Measurements from ENCODE around the gene GABRR3.

GABRR3 gene

DNA sequence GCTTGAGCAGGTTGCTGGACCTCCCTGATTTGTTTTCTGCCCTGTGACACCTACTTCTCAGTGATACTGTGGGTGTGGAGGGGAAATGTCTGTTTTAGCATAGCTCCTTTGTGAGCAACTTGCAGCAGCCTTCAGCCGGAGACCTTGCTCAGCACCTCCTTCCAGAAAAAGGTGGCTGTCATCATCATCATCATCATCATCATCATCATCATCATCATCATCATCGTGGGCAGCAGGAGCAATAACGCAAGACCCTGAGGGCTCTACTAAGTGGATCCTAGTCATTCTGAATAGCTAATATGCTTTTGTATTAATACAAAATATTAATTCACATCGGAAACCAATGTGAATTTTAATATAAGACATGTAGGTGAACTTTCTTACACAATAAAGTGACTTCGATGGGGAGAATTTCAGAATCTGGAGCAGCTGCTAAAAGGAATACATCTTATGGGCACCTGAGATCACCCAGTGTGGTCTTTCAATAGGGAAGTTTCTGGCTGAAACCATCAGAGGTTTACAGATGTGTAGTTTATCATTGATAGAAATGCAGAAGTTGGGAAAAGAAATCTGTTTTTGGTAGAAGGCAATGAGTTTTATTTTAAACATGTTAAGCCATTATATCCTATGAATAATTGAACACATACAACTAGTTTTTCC is 8.6 kb downstream of the GABRR3 start:
- no peak for DNase-seq (ENCODE audit: low read depth)
- no peak overlapping the region for H3K4me3 ChIP-seq (ENCODE audit: control insufficient read depth, low read depth, low read length)
- TF ChIP-seq, protein P1, sequence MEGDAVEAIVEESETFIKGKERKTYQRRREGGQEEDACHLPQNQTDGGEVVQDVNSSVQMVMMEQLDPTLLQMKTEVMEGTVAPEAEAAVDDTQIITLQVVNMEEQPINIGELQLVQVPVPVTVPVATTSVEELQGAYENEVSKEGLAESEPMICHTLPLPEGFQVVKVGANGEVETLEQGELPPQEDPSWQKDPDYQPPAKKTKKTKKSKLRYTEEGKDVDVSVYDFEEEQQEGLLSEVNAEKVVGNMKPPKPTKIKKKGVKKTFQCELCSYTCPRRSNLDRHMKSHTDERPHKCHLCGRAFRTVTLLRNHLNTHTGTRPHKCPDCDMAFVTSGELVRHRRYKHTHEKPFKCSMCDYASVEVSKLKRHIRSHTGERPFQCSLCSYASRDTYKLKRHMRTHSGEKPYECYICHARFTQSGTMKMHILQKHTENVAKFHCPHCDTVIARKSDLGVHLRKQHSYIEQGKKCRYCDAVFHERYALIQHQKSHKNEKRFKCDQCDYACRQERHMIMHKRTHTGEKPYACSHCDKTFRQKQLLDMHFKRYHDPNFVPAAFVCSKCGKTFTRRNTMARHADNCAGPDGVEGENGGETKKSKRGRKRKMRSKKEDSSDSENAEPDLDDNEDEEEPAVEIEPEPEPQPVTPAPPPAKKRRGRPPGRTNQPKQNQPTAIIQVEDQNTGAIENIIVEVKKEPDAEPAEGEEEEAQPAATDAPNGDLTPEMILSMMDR (IDR thresholded peaks at IDR 0.05; ENCODE audit: control insufficient read depth, insufficient read depth, low read depth, low read length, missing control alignments): no peak

DNA sequence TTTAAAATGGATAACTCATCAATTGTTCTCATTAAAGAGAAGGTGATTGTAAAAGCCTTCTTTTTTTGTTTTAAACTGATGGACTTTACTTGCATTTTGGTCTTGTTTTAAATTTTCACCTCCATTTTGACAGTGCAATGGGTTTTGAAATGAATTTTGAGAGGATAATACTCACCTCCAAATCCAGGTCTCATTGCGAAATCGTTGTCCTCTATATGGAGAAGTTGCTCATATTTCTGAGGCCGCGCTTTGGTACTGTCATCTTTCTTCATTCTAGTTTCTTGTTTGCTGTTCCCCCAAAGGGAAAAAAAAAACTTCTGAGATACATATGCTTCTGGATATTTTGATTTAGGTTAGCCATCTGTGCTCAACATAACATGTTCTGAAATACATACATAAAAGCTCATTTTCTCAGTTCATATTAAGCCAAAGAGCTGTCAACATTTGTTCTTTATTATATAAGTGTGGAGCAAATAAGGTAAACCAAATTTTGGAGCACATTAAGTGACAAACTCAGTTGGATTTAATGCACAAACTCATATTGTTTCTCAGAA is 9.6 kb downstream of the GABRR3 start:
- TF ChIP-seq, protein P1 (IDR thresholded peaks at IDR 0.05; ENCODE audit: control insufficient read depth, insufficient read depth, low read depth, low read length, missing control alignments): no peak
- no peak overlapping the region for H3K4me3 ChIP-seq (ENCODE audit: control insufficient read depth, low read depth, low read length)
- no peak for DNase-seq (ENCODE audit: low read depth)

- peak; percentile 28 for DNase-seq (ENCODE audit: low read depth)
- TF ChIP-seq, protein P1 (IDR thresholded peaks at IDR 0.05; ENCODE audit: control insufficient read depth, insufficient read depth, low read depth, low read length, missing control alignments): peak; percentile 93
- H3K4me3 ChIP-seq (ENCODE audit: control insufficient read depth, low read depth, low read length): no peak overlapping the region
These were observed 11.9 kb downstream of the GABRR3 start for GRCh38 chr3:98022978-98023820.

GRCh38 chr3:98021830-98022560 is 13.1 kb downstream of the GABRR3 start:
- no peak for DNase-seq (ENCODE audit: low read depth)
- TF ChIP-seq, protein P1 (IDR thresholded peaks at IDR 0.05; ENCODE audit: control insufficient read depth, insufficient read depth, low read depth, low read length, missing control alignments): no peak
- H3K4me3 ChIP-seq (ENCODE audit: control insufficient read depth, low read depth, low read length): no peak overlapping the region

DNA sequence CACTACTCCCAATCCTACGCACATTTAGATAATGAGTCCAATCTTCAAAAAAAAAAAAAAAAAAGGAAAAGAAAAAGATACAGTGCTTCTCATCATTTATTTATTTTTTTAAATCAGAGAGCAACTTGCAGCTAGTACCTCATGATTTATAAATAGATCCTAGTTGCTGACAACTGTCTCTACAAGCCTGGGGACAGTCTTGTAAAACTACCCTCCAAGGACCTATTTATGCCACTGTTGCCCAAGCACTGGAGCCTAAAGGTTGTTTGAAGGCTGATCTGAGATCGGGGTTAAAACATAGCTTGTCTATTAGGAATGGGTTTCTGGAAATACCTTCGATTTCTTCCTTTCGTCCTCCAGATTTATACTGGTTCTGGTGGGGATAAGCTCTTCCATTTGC is 14.7 kb downstream of the GABRR3 start:
- TF ChIP-seq, protein P1 (IDR thresholded peaks at IDR 0.05; ENCODE audit: control insufficient read depth, insufficient read depth, low read depth, low read length, missing control alignments): no peak
- no peak for DNase-seq (ENCODE audit: low read depth)
- no peak overlapping the region for H3K4me3 ChIP-seq (ENCODE audit: control insufficient read depth, low read depth, low read length)

- no peak for DNase-seq (ENCODE audit: low read depth)
- TF ChIP-seq, protein P1 (IDR thresholded peaks at IDR 0.05; ENCODE audit: control insufficient read depth, insufficient read depth, low read depth, low read length, missing control alignments): no peak
- no peak overlapping the region for H3K4me3 ChIP-seq (ENCODE audit: control insufficient read depth, low read depth, low read length)
These were observed 16.8 kb downstream of the GABRR3 start for GRCh38 chr3:98018301-98018700.

Data from AG09309 (cell line).